A549 (cell line): ENCODE data around the gene DCAF15. TPM values are rescaled to one million over a fixed set of nuclear protein-coding genes. Genes with fewer than 3 reads are reported as not detected.
A peak's percentile ranks its signal among the peaks of the same experiment; 100 is the strongest.

Experiments
- ATAC-seq, 2 experiments: fragments of 200-7000 bp in 1 of 2; fragments of >200 bp in 1 of 2; cut with Nextera tagmentation in 1 of 2; cut with Tn5 transposase in 1 of 2; 3 replicates each; pipeline versions ENCODE4 v1.8.0 to v1.9.1; 2018 to 2020; ENCODE audit warnings: mild to moderate bottlenecking in 1 of 2, moderate library complexity in 1 of 2
- CTCF ChIA-PET: fragments of 300-600 bp; sonication (Branson Sonifier 250); formaldehyde crosslinking; extraction: SDS; loops from one replicate; lab custom pipeline; 2021; ENCODE audit warnings: antibody characterized with exemption, inconsistent platforms; lab: Yijun Ruan, JAX
- POLR2A ChIA-PET: fragments of 350-600 bp; formaldehyde crosslinking; extraction: SDS; loops from one replicate; lab custom pipeline; 2021; ENCODE audit warnings: antibody characterized with exemption, inconsistent platforms; lab: Yijun Ruan, JAX
- DNase-seq, 2 experiments: peaks; one replicate each; pipeline versions ENCODE4 v3.0.0 to v3.0.0-alpha.2; 2011 to 2016; ENCODE audit warnings: low read depth in 1 of 2, low spot score in 1 of 2
- FAIRE-seq: peaks from 2 replicates; lab custom pipeline; 2011; peaks lifted over from hg19 to GRCh38; lab: Jason Lieb, UNC
- H3K27ac ChIP-seq, 2 experiments: fragments of >200 bp; sonication (Bioruptor Twin); formaldehyde crosslinking; 3 replicates each; pipeline ENCODE4 v1.5.1; 2016 to 2017
- H3K4me1 ChIP-seq: fragments of >200 bp; sonication (Bioruptor Twin); formaldehyde crosslinking; 3 replicates; pipeline ENCODE4 v1.6.1; 2016
- H3K4me2 ChIP-seq: fragments of >200 bp; sonication (Bioruptor Twin); formaldehyde crosslinking; 3 replicates; pipeline ENCODE4 v1.6.1; 2016
- H3K4me3 ChIP-seq: fragments of >200 bp; sonication (Bioruptor Twin); formaldehyde crosslinking; 3 replicates; pipeline ENCODE4 v1.5.1; 2016
- H3K9me3 ChIP-seq: fragments of >200 bp; sonication (Bioruptor Twin); formaldehyde crosslinking; 3 replicates; pipeline ENCODE4 v1.6.1; 2016
- CBX2 ChIP-seq: fragments of 200-600 bp; sonication (generic); IDR thresholded peaks from 2 replicates; pipeline ENCODE4 v1.6.1; 2016; ENCODE audit warnings: low read depth, mild to moderate bottlenecking, borderline replicate concordance
- EHF ChIP-seq: fragments of 250-450 bp; sonication (Bioruptor Pico); IDR thresholded peaks from 2 replicates; pipeline ENCODE4 v1.5.0; 2020; ENCODE audit warnings: mild to moderate bottlenecking
- FOSB ChIP-seq: fragments of 250-450 bp; sonication (Bioruptor Pico); IDR thresholded peaks from 2 replicates; pipeline ENCODE4 v1.5.0; 2020; ENCODE audit warnings: mild to moderate bottlenecking, moderate library complexity
- FOXS1 ChIP-seq: fragments of 250-450 bp; sonication (Bioruptor Pico); IDR thresholded peaks from 2 replicates; pipeline ENCODE4 v1.5.0; 2020; ENCODE audit warnings: mild to moderate bottlenecking, moderate library complexity
- HOXA7 ChIP-seq: fragments of 250-450 bp; sonication (Bioruptor Pico); IDR thresholded peaks from 2 replicates; pipeline ENCODE4 v1.5.0; 2020; ENCODE audit warnings: mild to moderate bottlenecking, moderate library complexity
- HOXB5 ChIP-seq: fragments of 250-450 bp; sonication (Bioruptor Pico); IDR thresholded peaks from 2 replicates; pipeline ENCODE4 v1.5.0; 2020; ENCODE audit warnings: mild to moderate bottlenecking, moderate library complexity
- JUN ChIP-seq, 2 experiments: fragments of >200 bp; sonication (Bioruptor Twin); formaldehyde crosslinking; IDR thresholded peaks; 2 replicates in 1 of 2; 3 replicates in 1 of 2; pipeline ENCODE4 v1.6.1; 2016 to 2017
- MAZ ChIP-seq: fragments of 150-350 bp; IDR thresholded peaks from 2 replicates; pipeline ENCODE4 v1.6.1; 2014; ENCODE audit warnings: antibody characterized with exemption, low read depth, low read length, borderline replicate concordance
- PHF8 ChIP-seq: fragments of 200-600 bp; sonication (generic); IDR thresholded peaks from 2 replicates; pipeline ENCODE4 v1.6.1; 2016; ENCODE audit warnings: low read depth, mild to moderate bottlenecking, antibody characterized with exemption, moderate library complexity, borderline replicate concordance
- POLR2AphosphoS2 ChIP-seq: conservative IDR thresholded peaks from 2 replicates; pipeline ENCODE4 v1.6.1; 2012; ENCODE audit warnings: low read length, improper control_type of control experiment, inconsistent platforms
- SMC3 ChIP-seq: fragments of >200 bp; sonication (Bioruptor Twin); formaldehyde crosslinking; IDR thresholded peaks from 3 replicates; pipeline ENCODE4 v1.6.1; 2018; ENCODE audit warnings: inconsistent platforms
- TFCP2L1 ChIP-seq: fragments of 250-450 bp; sonication (Bioruptor Pico); IDR thresholded peaks from 2 replicates; pipeline ENCODE4 v1.5.0; 2021; ENCODE audit warnings: mild to moderate bottlenecking
- ZC3H11A ChIP-seq: fragments of 450-650 bp; IDR thresholded peaks from 2 replicates; pipeline ENCODE4 v1.6.1; 2014; ENCODE audit warnings: antibody characterized with exemption, mild to moderate bottlenecking
- ZSCAN20 ChIP-seq: fragments of 250-450 bp; sonication (Bioruptor Pico); IDR thresholded peaks from 2 replicates; pipeline ENCODE4 v1.8.0; 2022; ENCODE audit warnings: mild to moderate bottlenecking, moderate library complexity
- WGBS: methylation state at CpG from one replicate; pipeline ENCODE4 v1.1.6; 2017; ENCODE audit errors: missing lambda C conversion rate; 5-methylcytosine and 5-hydroxymethylcytosine counted together
- polyA plus RNA-seq, 4 experiments: library from polyadenylated mRNA; depleted of rRNA in 3 of 4; stranded (reverse); fragments of >200 nt; fragmentation: RNase III in 1 of 4; extraction: RNeasy Plus Mini Kit Qiagen cat#74134 plus additional on column Dnase treatment in 1 of 4; gene quantifications; 2 replicates in 3 of 4; 3 replicates in 1 of 4; pipeline ENCODE4 v1.2.3, GENCODE V29; 2011 to 2017
- TF ChIP-seq, protein P1 (sequence below): fragments of 150-350 bp; IDR thresholded peaks from 2 replicates; pipeline ENCODE4 v1.6.1; 2014; ENCODE audit warnings: low read depth, mild to moderate bottlenecking, low read length
- TF ChIP-seq, protein P2 (sequence below): fragments of 250-450 bp; sonication (Bioruptor Pico); IDR thresholded peaks from 2 replicates; pipeline ENCODE4 v1.5.0; 2020; ENCODE audit warnings: low read depth, mild to moderate bottlenecking, moderate library complexity
- TF ChIP-seq, protein P3 (sequence below): IDR thresholded peaks from 2 replicates; pipeline ENCODE4 v1.6.1; 2012; ENCODE audit warnings: low read depth, borderline replicate concordance
- TF ChIP-seq, protein P4 (sequence below): IDR thresholded peaks from 2 replicates; pipeline ENCODE4 v1.6.1; 2012
- TF ChIP-seq, protein P5 (sequence below): fragments of >200 bp; sonication (Bioruptor Twin); formaldehyde crosslinking; IDR thresholded peaks from 3 replicates; pipeline ENCODE4 v1.5.1; 2016
- TF ChIP-seq, protein P6 (sequence below): fragments of >200 bp; sonication (Bioruptor Twin); formaldehyde crosslinking; IDR thresholded peaks from 2 replicates; pipeline ENCODE4 v1.6.1; 2016
- TF ChIP-seq, protein P7 (sequence below): IDR thresholded peaks from 2 replicates; pipeline ENCODE4 v1.6.1; 2012
- TF ChIP-seq, protein P8 (sequence below): fragments of 250-450 bp; sonication (Bioruptor Pico); IDR thresholded peaks from 2 replicates; pipeline ENCODE4 v1.5.0; 2021; ENCODE audit warnings: mild to moderate bottlenecking, moderate library complexity, borderline replicate concordance

The DCAF15 gene
- polyA plus RNA-seq, 2 of the 4 experiments (the other 2 are of a cell fraction): 10.2 to 23.0 TPM

DNA sequence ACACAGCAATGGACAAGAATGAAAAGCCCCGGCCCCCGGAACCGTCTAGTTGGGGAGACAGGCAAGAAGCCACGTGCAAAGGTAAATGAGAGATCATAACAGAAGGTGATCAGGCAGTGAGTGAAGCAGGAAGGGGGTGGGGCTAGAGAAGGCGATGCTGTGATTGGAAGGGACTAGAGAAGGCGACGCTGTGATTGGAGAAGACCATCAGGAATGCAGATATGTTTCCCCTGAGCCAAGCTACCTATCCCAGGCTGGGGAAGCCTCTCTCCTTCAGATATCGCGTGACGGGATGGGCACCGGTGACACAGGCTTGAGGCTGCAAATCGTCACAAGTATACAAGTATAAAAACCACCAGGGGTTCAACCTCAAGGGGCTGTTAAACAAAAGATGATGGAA is 21.8 kb downstream of the DCAF15 start:
- H3K4me1 ChIP-seq: no peaks in the 10 kb centered on the region
- DNase-seq (peak in 1 of 2 experiments; percentile 32), FAIRE-seq (no peak), ATAC-seq (peak; percentile 64 to 86; a peak in 3 of 6 replicates)
- H3K4me2 ChIP-seq: no peak overlapping the region
- TF ChIP-seq HOXA7: no peak
- POLR2A ChIA-PET: no interaction called here
- WGBS: 84% methylated on average over 12 of the region's 12 CpGs
- H3K4me3 ChIP-seq: no peak overlapping the region
- CTCF ChIA-PET: no interaction called here
- no peaks in the 10 kb centered on the region for H3K9me3 ChIP-seq
- H3K27ac ChIP-seq: no peak overlapping the region

DNA sequence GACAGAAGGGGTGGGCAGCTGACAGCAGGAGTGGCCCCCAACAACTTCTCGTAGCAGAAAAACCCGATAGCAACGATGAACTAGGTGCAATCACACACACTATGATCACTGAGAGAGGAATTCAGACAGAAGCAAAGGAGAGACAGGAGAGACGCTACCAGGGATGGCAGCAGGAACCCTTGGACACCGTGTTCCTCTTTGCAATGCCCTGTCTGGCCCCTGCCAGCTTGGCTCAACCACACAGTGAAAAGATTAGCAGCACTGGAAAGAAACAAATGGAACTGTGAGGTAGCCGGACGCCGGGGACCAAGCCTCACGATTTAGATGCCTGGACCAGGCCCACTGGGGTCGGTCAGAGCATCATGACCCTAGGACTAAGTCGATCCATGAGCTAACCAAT is 23.6 kb downstream of the DCAF15 start:
- TF ChIP-seq CBX2: no peak
- no peak for TF ChIP-seq ZC3H11A
- no peak for TF ChIP-seq FOXS1 (CRISPR knock-in tag)
- no peak for TF ChIP-seq ZSCAN20
- TF ChIP-seq, protein P1, sequence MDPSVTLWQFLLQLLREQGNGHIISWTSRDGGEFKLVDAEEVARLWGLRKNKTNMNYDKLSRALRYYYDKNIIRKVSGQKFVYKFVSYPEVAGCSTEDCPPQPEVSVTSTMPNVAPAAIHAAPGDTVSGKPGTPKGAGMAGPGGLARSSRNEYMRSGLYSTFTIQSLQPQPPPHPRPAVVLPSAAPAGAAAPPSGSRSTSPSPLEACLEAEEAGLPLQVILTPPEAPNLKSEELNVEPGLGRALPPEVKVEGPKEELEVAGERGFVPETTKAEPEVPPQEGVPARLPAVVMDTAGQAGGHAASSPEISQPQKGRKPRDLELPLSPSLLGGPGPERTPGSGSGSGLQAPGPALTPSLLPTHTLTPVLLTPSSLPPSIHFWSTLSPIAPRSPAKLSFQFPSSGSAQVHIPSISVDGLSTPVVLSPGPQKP: no peak
- TF ChIP-seq, protein P2, sequence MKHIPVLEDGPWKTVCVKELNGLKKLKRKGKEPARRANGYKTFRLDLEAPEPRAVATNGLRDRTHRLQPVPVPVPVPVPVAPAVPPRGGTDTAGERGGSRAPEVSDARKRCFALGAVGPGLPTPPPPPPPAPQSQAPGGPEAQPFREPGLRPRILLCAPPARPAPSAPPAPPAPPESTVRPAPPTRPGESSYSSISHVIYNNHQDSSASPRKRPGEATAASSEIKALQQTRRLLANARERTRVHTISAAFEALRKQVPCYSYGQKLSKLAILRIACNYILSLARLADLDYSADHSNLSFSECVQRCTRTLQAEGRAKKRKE (CRISPR knock-in tag): no peak
- no peaks in the 10 kb centered on the region for H3K4me1 ChIP-seq
- H3K4me2 ChIP-seq: no peak overlapping the region
- DNase-seq: no peak
- H3K9me3 ChIP-seq: no peaks in the 10 kb centered on the region
- 93% methylated on average over 11 of the region's 11 CpGs for WGBS
- ChIA-PET POLR2A (no interaction called here), CTCF (interaction anchor here (1.5 kb wide), 1 partner anchor 95 kb away, joined by 5 read pairs; no protein-coding TSS in a partner anchor)
- ATAC-seq: no peak
- H3K27ac ChIP-seq: no peak overlapping the region
- no peak overlapping the region for H3K4me3 ChIP-seq
- FAIRE-seq: no peak

DNA sequence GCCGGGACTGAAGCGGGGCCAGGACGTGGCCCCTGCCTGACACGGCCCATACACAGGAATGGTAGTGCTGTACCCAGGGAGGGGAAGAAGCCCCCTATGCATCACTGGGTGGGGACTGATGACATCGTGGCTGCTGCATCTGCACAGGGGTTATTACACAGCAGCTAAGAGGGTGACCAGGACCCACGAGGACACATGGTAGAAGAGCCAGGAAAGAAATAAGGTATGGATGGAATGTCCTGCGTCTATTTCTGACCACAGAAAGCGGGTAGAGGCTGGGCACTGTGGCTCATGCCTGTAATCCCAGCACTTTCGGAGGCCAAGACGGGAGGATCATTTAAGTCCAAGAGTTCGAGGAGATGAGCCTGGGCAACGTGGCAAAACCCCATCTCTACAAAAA is 24.1 kb downstream of the DCAF15 start:
- TF ChIP-seq FOXS1 (CRISPR knock-in tag): no peak
- TF ChIP-seq MAZ: no peak
- TF ChIP-seq POLR2AphosphoS2: no peak
- ATAC-seq (no peak), DNase-seq (no peak), FAIRE-seq (no peak)
- 92% methylated on average over 12 of the region's 12 CpGs for WGBS
- H3K27ac ChIP-seq: no peak overlapping the region
- H3K4me3 ChIP-seq: no peak overlapping the region
- ChIA-PET POLR2A (no interaction called here), CTCF (interaction anchor here (1.5 kb wide), 1 partner anchor 96 kb away, joined by 5 read pairs; no protein-coding TSS in a partner anchor)
- H3K4me1 ChIP-seq: no peaks in the 10 kb centered on the region
- H3K4me2 ChIP-seq: no peak overlapping the region
- no peaks in the 10 kb centered on the region for H3K9me3 ChIP-seq

DNA sequence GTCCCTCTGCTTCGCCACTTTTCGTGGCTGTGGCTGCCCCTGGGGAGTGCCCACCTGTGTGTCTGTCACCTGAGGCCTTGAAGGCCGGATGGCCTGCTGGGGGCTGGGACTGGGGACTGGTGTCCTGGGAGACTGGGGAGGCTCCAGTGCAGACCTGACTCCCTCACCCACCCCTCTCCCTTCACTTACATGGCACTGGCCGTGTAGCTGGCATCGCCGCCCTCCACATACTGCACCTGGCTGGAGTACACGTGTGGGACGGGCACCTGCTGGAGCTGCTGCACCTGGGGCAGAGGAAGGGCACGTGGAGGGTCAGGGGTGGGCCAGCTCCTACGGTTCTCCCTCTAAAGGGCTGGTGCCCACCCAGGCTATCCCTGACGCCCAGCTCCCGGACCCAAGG is 25.5 kb downstream of the DCAF15 start:
- POLR2A ChIA-PET: interaction anchor here (0.5 kb wide), 1 partner anchor 16 kb away, joined by 5 read pairs; no protein-coding TSS in a partner anchor
- TF ChIP-seq SMC3 (no peak), HOXB5 (no peak), TFCP2L1 (no peak), FOSB (CRISPR knock-in tag) (no peak), PHF8 (no peak), JUN (IDR thresholded peaks at IDR 0.05) (no peak), EHF (CRISPR knock-in tag) (no peak), HOXA7 (no peak)
- TF ChIP-seq, protein P3, sequence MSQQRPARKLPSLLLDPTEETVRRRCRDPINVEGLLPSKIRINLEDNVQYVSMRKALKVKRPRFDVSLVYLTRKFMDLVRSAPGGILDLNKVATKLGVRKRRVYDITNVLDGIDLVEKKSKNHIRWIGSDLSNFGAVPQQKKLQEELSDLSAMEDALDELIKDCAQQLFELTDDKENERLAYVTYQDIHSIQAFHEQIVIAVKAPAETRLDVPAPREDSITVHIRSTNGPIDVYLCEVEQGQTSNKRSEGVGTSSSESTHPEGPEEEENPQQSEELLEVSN: no peak
- TF ChIP-seq, protein P4, sequence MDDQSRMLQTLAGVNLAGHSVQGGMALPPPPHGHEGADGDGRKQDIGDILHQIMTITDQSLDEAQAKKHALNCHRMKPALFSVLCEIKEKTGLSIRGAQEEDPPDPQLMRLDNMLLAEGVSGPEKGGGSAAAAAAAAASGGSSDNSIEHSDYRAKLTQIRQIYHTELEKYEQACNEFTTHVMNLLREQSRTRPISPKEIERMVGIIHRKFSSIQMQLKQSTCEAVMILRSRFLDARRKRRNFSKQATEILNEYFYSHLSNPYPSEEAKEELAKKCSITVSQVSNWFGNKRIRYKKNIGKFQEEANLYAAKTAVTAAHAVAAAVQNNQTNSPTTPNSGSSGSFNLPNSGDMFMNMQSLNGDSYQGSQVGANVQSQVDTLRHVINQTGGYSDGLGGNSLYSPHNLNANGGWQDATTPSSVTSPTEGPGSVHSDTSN: no peak
- TF ChIP-seq, protein P5, sequence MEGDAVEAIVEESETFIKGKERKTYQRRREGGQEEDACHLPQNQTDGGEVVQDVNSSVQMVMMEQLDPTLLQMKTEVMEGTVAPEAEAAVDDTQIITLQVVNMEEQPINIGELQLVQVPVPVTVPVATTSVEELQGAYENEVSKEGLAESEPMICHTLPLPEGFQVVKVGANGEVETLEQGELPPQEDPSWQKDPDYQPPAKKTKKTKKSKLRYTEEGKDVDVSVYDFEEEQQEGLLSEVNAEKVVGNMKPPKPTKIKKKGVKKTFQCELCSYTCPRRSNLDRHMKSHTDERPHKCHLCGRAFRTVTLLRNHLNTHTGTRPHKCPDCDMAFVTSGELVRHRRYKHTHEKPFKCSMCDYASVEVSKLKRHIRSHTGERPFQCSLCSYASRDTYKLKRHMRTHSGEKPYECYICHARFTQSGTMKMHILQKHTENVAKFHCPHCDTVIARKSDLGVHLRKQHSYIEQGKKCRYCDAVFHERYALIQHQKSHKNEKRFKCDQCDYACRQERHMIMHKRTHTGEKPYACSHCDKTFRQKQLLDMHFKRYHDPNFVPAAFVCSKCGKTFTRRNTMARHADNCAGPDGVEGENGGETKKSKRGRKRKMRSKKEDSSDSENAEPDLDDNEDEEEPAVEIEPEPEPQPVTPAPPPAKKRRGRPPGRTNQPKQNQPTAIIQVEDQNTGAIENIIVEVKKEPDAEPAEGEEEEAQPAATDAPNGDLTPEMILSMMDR: no peak
- TF ChIP-seq, protein P6, sequence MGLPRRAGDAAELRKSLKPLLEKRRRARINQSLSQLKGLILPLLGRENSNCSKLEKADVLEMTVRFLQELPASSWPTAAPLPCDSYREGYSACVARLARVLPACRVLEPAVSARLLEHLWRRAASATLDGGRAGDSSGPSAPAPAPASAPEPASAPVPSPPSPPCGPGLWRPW: no peak
- TF ChIP-seq, protein P7, sequence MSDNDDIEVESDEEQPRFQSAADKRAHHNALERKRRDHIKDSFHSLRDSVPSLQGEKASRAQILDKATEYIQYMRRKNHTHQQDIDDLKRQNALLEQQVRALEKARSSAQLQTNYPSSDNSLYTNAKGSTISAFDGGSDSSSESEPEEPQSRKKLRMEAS: no peak
- TF ChIP-seq, protein P8, sequence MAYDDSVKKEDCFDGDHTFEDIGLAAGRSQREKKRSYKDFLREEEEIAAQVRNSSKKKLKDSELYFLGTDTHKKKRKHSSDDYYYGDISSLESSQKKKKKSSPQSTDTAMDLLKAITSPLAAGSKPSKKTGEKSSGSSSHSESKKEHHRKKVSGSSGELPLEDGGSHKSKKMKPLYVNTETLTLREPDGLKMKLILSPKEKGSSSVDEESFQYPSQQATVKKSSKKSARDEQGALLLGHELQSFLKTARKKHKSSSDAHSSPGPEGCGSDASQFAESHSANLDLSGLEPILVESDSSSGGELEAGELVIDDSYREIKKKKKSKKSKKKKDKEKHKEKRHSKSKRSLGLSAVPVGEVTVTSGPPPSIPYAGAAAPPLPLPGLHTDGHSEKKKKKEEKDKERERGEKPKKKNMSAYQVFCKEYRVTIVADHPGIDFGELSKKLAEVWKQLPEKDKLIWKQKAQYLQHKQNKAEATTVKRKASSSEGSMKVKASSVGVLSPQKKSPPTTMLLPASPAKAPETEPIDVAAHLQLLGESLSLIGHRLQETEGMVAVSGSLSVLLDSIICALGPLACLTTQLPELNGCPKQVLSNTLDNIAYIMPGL (CRISPR knock-in tag): no peak

More for the DNA sequence above, 25.5 kb downstream of the DCAF15 start:
- H3K4me2 ChIP-seq: no peak overlapping the region
- H3K4me1 ChIP-seq: no peaks in the 10 kb centered on the region
- WGBS: 98% methylated on average over 7 of the region's 12 CpGs
- H3K4me3 ChIP-seq: no peak overlapping the region
- FAIRE-seq: no peak
- no peak overlapping the region for H3K27ac ChIP-seq
- DNase-seq: no peak
- ATAC-seq: no peak
- CTCF ChIA-PET: interaction anchor here (0.6 to 2.1 kb wide), 4 partner anchors 54 to 120 kb away, joined by 3 to 8 read pairs (median 4); partner anchors contain the start of gene IL27RA
- H3K9me3 ChIP-seq: no peaks in the 10 kb centered on the region
